HG03159 (cell line): ENCODE results near the gene CDH3.

Source experiments
- ATAC-seq: cut with Tn5 transposase; IDR thresholded peaks from one replicate; pipeline ENCODE4 v1.9.1; 2021; ENCODE audit warnings: mild to moderate bottlenecking, moderate library complexity; ENCODE audit not compliant: unreplicated experiment

The CDH3 gene

DNA sequence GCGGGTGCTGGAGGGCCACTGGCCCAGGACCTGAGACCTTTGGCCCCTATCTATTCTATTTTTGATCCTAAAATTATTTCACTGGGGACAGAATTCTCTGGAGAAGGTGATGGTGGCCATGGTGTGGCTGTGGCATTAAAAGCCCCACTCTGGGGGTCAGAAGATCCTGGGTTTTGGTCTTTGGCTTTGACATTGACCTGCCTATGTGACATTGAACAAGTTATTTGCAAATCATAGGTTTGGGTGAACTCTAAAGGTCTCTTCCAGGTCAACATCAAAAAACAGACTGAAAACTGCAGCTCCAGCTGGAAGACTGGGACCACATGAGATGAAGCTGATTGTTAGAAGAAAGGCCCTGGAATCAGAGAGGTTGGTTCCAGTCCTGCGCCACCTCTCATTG is 89.7 kb downstream of the CDH3 start:
- no peak for ATAC-seq

DNA sequence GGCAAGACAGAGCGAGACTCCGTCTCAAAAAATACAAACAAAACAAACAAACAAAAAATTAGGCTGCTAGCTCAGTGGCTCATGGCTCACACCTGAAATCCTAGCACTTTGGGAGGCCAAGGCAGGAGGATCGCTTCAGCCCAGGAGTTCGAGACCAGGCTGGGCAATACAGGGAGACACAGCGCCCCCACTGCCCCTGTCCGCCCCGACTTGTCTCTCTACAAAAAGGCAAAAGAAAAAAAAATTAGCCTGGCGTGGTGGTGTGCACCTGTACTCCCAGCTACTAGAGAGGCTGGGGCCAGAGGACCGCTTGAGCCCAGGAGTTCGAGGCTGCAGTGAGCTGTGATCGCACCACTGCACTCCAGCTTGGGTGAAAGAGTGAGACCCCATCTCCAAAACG is 91.5 kb downstream of the CDH3 start:
- no peak for ATAC-seq

- no peak for ATAC-seq
Observed at GRCh38 chr16:68737046-68737729, 92.1 kb downstream of the CDH3 start, which contains the start of gene CDH1. Gene CDH1, plus strand, starts transcription at chr16:68737292. Its CDS starts 124 bp downstream, at chr16:68737416.

- no peak for ATAC-seq
Observed at GRCh38 chr16:68737730-68738629, 92.9 kb downstream of the CDH3 start.

DNA sequence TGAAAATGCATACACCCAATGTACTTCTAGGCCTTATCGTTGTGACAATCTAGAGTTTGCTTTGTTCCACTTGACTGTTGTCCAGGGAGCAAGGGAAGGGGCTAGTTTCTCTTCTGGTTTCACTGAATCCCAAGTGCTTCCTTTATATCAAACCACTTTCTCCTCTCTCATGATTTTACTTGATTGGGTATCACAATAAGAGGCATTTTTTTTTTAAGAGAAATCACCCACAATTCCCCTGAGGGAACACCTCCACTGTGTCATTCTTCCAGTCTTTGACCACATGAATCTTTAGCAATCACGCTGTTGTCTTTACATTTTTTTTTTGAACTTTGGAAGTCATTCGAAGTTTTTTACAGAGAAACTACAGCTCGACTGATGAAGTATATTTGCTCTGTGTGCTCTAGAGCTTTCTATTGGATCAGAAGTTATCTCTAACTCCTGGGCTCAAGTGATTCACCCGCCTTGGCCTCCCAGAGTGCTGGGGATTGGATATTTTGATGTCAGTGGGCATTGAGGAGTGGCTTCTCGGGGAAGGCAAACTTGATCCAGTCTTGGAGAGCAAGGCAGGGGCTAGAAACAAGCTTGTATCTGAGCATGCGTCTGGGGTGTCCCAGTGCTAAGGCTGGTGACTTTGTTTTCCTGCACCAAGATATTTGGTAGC is 95.0 kb downstream of the CDH3 start:
- ATAC-seq: no peak

- no peak for ATAC-seq
Observed at GRCh38 chr16:68740628-68741346, 95.7 kb downstream of the CDH3 start.

DNA sequence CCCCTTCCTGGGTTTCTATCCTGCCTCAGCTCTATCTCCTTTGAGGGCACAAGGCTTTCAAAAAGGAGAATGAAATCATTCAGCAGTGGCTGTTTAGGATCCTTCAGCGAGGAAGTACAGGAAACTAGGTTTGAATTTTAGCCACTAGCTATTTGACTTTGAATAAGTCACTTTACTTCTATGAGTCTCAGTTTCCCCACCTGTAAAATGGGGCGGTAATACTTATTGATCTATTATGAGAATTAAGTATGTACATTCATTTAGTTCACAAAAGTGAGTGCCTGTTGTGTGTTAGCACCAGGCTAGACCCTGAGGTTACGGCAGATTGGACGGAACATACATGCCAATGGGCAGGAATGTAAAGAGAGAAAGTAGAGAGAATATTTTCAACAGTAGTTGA is 98.6 kb downstream of the CDH3 start:
- no peak for ATAC-seq

GRCh38 chr16:68744744-68745280 is 99.7 kb downstream of the CDH3 start:
- no peak for ATAC-seq

DNA sequence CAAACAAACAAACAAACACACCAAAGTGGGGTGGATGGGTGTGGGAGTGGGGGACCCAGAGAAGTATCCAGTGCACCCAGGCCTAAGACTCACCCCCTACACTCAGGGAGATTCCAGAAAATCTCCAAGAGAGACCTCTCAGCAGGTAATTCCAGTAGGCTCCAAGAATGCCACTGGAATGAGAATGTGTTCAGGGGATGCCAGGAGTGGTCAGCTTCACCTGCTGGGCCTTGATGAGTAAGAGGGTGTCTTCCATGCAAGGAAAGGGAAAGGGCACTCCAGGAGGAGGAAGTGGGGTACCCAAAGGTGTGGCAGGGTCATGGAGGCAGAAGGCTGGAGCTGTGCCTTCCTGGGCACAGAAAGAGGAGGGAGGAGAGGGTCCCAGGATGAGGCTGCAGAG is 101.8 kb downstream of the CDH3 start:
- ATAC-seq: no peak

- no peak for ATAC-seq
Observed at GRCh38 chr16:68749432-68749831, 104.3 kb downstream of the CDH3 start.
